OCI-LY7 (cell line): ENCODE results near the gene MBLAC1.

Source experiments
- EZH2phosphoT487 ChIP-seq: fragments of 200-600 bp; sonication (generic); IDR thresholded peaks from 2 replicates; pipeline ENCODE4 v1.6.1; 2018; ENCODE audit warnings: low read depth, borderline replicate concordance, mild to moderate bottlenecking, mixed run types, antibody characterized with exemption, low read length, moderate library complexity, mixed read lengths
- TF ChIP-seq, protein P1 (sequence below): fragments of 200-600 bp; sonication (generic); conservative IDR thresholded peaks from 2 replicates; pipeline ENCODE4 v1.5.1; 2014; ENCODE audit warnings: mild to moderate bottlenecking, antibody characterized with exemption, low read length, moderate library complexity, mixed read lengths

DNA sequence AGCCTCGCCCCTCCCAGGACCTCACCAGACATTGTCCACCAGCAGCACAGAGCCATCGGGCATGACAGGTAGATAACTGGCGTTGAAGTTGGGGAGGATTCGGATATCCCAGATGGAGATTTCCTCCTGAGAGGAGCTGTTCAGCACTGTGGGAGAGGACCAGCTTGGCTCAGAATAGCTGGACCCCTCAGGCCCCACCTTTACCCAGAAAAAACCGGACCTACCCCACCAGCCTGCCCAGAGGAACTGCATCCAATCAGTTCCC lies 30.2 kb downstream of the MBLAC1 start:
- TF ChIP-seq, protein P1, sequence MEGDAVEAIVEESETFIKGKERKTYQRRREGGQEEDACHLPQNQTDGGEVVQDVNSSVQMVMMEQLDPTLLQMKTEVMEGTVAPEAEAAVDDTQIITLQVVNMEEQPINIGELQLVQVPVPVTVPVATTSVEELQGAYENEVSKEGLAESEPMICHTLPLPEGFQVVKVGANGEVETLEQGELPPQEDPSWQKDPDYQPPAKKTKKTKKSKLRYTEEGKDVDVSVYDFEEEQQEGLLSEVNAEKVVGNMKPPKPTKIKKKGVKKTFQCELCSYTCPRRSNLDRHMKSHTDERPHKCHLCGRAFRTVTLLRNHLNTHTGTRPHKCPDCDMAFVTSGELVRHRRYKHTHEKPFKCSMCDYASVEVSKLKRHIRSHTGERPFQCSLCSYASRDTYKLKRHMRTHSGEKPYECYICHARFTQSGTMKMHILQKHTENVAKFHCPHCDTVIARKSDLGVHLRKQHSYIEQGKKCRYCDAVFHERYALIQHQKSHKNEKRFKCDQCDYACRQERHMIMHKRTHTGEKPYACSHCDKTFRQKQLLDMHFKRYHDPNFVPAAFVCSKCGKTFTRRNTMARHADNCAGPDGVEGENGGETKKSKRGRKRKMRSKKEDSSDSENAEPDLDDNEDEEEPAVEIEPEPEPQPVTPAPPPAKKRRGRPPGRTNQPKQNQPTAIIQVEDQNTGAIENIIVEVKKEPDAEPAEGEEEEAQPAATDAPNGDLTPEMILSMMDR: no peak
- no peak for TF ChIP-seq EZH2phosphoT487
